Activated naive CD4-positive, alpha-beta T cell treated with anti-CD3 and anti-CD28 coated beads, Interleukin-2, amount 10 ng/mL, durations not matched to agents 7 days and 5 days (primary cell): ENCODE results near the gene CAPN6.

ENCODE experiments used
- CTCF ChIA-PET: fragments of 350-600 bp; sonication (Branson Sonifier 250); formaldehyde crosslinking; loops from one replicate; lab custom pipeline; 2021; ENCODE audit warnings: antibody characterized with exemption; lab: Charles Lee
- DNase-seq: peaks from one replicate; pipeline ENCODE4 v3.0.0-alpha.2; 2020
- H3K27ac Mint-ChIP-seq: one replicate; pipeline ENCODE4 v1.8.0; 2021; ENCODE audit warnings: mild to moderate bottlenecking, moderate library complexity, mixed read lengths
- H3K27me3 Mint-ChIP-seq: one replicate; pipeline ENCODE4 v1.8.0; 2021; ENCODE audit warnings: mild to moderate bottlenecking, mixed read lengths
- H3K36me3 Mint-ChIP-seq: one replicate; pipeline ENCODE4 v1.8.0; 2021; ENCODE audit warnings: mixed read lengths
- H3K4me1 Mint-ChIP-seq: one replicate; pipeline ENCODE4 v1.8.0; 2021; ENCODE audit warnings: mixed read lengths
- H3K4me3 Mint-ChIP-seq: one replicate; pipeline ENCODE4 v1.8.0; 2021; ENCODE audit warnings: mild to moderate bottlenecking, moderate library complexity, mixed read lengths
- H3K9me3 Mint-ChIP-seq: one replicate; pipeline ENCODE4 v1.8.0; 2021; ENCODE audit warnings: mixed read lengths

Gene CAPN6

GRCh38 chrX:111270339-111270738 lies at the start of gene CAPN6:
TSS of gene CAPN6 (minus strand) at chrX:111270483. CDS start at chrX:111263936, 6,547 bp downstream.
- Mint-ChIP-seq H3K27ac (no peak within 1 kb of the TSS), H3K27me3 (no peaks in the 10 kb centered on the region), H3K9me3 (no peaks in the 10 kb centered on the region), H3K4me1 (no peaks in the 10 kb centered on the region), H3K36me3 (no peaks in the 10 kb centered on the region), H3K4me3 (no peak within 1 kb of the TSS)
- CTCF ChIA-PET, result no interaction called here
- no peak for DNase-seq

GRCh38 chrX:111319451-111319850 lies 49.2 kb upstream of the CAPN6 start:
- H3K4me1 Mint-ChIP-seq, result no peaks in the 10 kb centered on the region
- CTCF ChIA-PET, result no interaction called here
- H3K27me3 Mint-ChIP-seq, result no peaks in the 10 kb centered on the region
- DNase-seq, result no peak
- H3K9me3 Mint-ChIP-seq, result no peaks in the 10 kb centered on the region
- H3K4me3 Mint-ChIP-seq, result no peak overlapping the region
- H3K27ac Mint-ChIP-seq, result no peak overlapping the region
- H3K36me3 Mint-ChIP-seq, result no peaks in the 10 kb centered on the region

GRCh38 chrX:111318901-111319300 lies 48.6 kb upstream of the CAPN6 start:
- CTCF ChIA-PET, result no interaction called here
- Mint-ChIP-seq H3K27ac (no peak overlapping the region), H3K36me3 (no peaks in the 10 kb centered on the region), H3K9me3 (no peaks in the 10 kb centered on the region), H3K4me3 (no peak overlapping the region), H3K27me3 (no peaks in the 10 kb centered on the region), H3K4me1 (no peaks in the 10 kb centered on the region)
- DNase-seq, result no peak

- Mint-ChIP-seq H3K27me3 (no peaks in the 10 kb centered on the region), H3K4me1 (no peaks in the 10 kb centered on the region), H3K27ac (no peak overlapping the region), H3K4me3 (no peak overlapping the region), H3K9me3 (no peaks in the 10 kb centered on the region), H3K36me3 (no peaks in the 10 kb centered on the region)
- CTCF ChIA-PET, result no interaction called here
- DNase-seq, result no peak
Observed at GRCh38 chrX:111309083-111309482, 38.8 kb upstream of the CAPN6 start.

- CTCF ChIA-PET, result no interaction called here
- Mint-ChIP-seq H3K27ac (no peak overlapping the region), H3K27me3 (no peaks in the 10 kb centered on the region), H3K4me3 (no peak overlapping the region), H3K4me1 (no peaks in the 10 kb centered on the region), H3K9me3 (no peaks in the 10 kb centered on the region), H3K36me3 (no peaks in the 10 kb centered on the region)
- no peak for DNase-seq
Observed at GRCh38 chrX:111308039-111308438, 37.8 kb upstream of the CAPN6 start.

- DNase-seq, result no peak
- no peak overlapping the region for H3K4me3 Mint-ChIP-seq
- H3K27ac Mint-ChIP-seq, result no peak overlapping the region
- no peaks in the 10 kb centered on the region for H3K36me3 Mint-ChIP-seq
- no peaks in the 10 kb centered on the region for H3K9me3 Mint-ChIP-seq
- H3K27me3 Mint-ChIP-seq, result no peaks in the 10 kb centered on the region
- H3K4me1 Mint-ChIP-seq, result no peaks in the 10 kb centered on the region
- CTCF ChIA-PET, result no interaction called here
Observed at GRCh38 chrX:111302284-111302683, 32.0 kb upstream of the CAPN6 start.

- Mint-ChIP-seq H3K4me3 (no peak overlapping the region), H3K36me3 (no peaks in the 10 kb centered on the region), H3K9me3 (no peaks in the 10 kb centered on the region), H3K27me3 (no peaks in the 10 kb centered on the region), H3K4me1 (no peaks in the 10 kb centered on the region), H3K27ac (no peak overlapping the region)
- no peak for DNase-seq
- CTCF ChIA-PET, result no interaction called here
Observed at GRCh38 chrX:111288841-111289240, 18.6 kb upstream of the CAPN6 start.

GRCh38 chrX:111284631-111285293 lies 14.5 kb upstream of the CAPN6 start:
- H3K4me3 Mint-ChIP-seq, result no peak overlapping the region
- H3K4me1 Mint-ChIP-seq, result no peaks in the 10 kb centered on the region
- no peaks in the 10 kb centered on the region for H3K9me3 Mint-ChIP-seq
- CTCF ChIA-PET, result no interaction called here
- DNase-seq, result no peak
- no peaks in the 10 kb centered on the region for H3K36me3 Mint-ChIP-seq
- H3K27me3 Mint-ChIP-seq, result no peaks in the 10 kb centered on the region
- peak overlapping the region; percentile 19 for H3K27ac Mint-ChIP-seq

GRCh38 chrX:111283446-111283845 lies 13.2 kb upstream of the CAPN6 start:
- no peaks in the 10 kb centered on the region for H3K4me1 Mint-ChIP-seq
- H3K9me3 Mint-ChIP-seq, result no peaks in the 10 kb centered on the region
- no peak overlapping the region for H3K27ac Mint-ChIP-seq
- H3K4me3 Mint-ChIP-seq, result no peak overlapping the region
- H3K27me3 Mint-ChIP-seq, result no peaks in the 10 kb centered on the region
- CTCF ChIA-PET, result no interaction called here
- no peak for DNase-seq
- no peaks in the 10 kb centered on the region for H3K36me3 Mint-ChIP-seq

GRCh38 chrX:111282991-111283390 lies 12.7 kb upstream of the CAPN6 start:
- no peaks in the 10 kb centered on the region for H3K9me3 Mint-ChIP-seq
- CTCF ChIA-PET, result no interaction called here

GRCh38 chrX:111282139-111282538 lies 11.9 kb upstream of the CAPN6 start:
- CTCF ChIA-PET, result no interaction called here
- Mint-ChIP-seq H3K27ac (no peak overlapping the region), H3K9me3 (no peaks in the 10 kb centered on the region), H3K4me1 (no peaks in the 10 kb centered on the region), H3K36me3 (no peaks in the 10 kb centered on the region), H3K27me3 (no peaks in the 10 kb centered on the region), H3K4me3 (no peak overlapping the region)
- no peak for DNase-seq

More at GRCh38 chrX:111282991-111283390, 12.7 kb upstream of the CAPN6 start:
- H3K27ac Mint-ChIP-seq, result no peak overlapping the region
- H3K27me3 Mint-ChIP-seq, result no peaks in the 10 kb centered on the region
- H3K4me1 Mint-ChIP-seq, result no peaks in the 10 kb centered on the region
- DNase-seq, result no peak
- H3K4me3 Mint-ChIP-seq, result no peak overlapping the region
- H3K36me3 Mint-ChIP-seq, result no peaks in the 10 kb centered on the region

GRCh38 chrX:111268506-111268905 lies 1.8 kb downstream of the CAPN6 start:
- CTCF ChIA-PET, result no interaction called here
- DNase-seq, result no peak
- Mint-ChIP-seq H3K4me1 (no peaks in the 10 kb centered on the region), H3K27me3 (no peaks in the 10 kb centered on the region), H3K36me3 (no peaks in the 10 kb centered on the region), H3K27ac (no peak overlapping the region), H3K4me3 (no peak overlapping the region), H3K9me3 (no peaks in the 10 kb centered on the region)

GRCh38 chrX:111265486-111265885 lies 4.8 kb downstream of the CAPN6 start:
- Mint-ChIP-seq H3K27me3 (no peaks in the 10 kb centered on the region), H3K36me3 (no peaks in the 10 kb centered on the region), H3K4me3 (no peak overlapping the region), H3K9me3 (no peaks in the 10 kb centered on the region), H3K27ac (no peak overlapping the region), H3K4me1 (no peaks in the 10 kb centered on the region)
- CTCF ChIA-PET, result no interaction called here
- no peak for DNase-seq

GRCh38 chrX:111264385-111264784 lies 5.9 kb downstream of the CAPN6 start:
- H3K4me3 Mint-ChIP-seq, result no peak overlapping the region
- H3K9me3 Mint-ChIP-seq, result no peaks in the 10 kb centered on the region
- H3K4me1 Mint-ChIP-seq, result no peaks in the 10 kb centered on the region
- H3K36me3 Mint-ChIP-seq, result no peaks in the 10 kb centered on the region
- CTCF ChIA-PET, result no interaction called here
- DNase-seq, result no peak
- H3K27me3 Mint-ChIP-seq, result no peaks in the 10 kb centered on the region
- H3K27ac Mint-ChIP-seq, result no peak overlapping the region

- no peaks in the 10 kb centered on the region for H3K27me3 Mint-ChIP-seq
- CTCF ChIA-PET, result no interaction called here
- DNase-seq, result no peak
- no peaks in the 10 kb centered on the region for H3K9me3 Mint-ChIP-seq
- no peaks in the 10 kb centered on the region for H3K36me3 Mint-ChIP-seq
- H3K27ac Mint-ChIP-seq, result no peak overlapping the region
- H3K4me3 Mint-ChIP-seq, result no peak overlapping the region
- no peaks in the 10 kb centered on the region for H3K4me1 Mint-ChIP-seq
Observed at GRCh38 chrX:111262086-111262485, 8.2 kb downstream of the CAPN6 start.
